Endothelial cell of umbilical vein (primary cell): ENCODE results near the gene OSBP2. TPM values are rescaled to one million over a fixed set of nuclear protein-coding genes. Genes with fewer than 3 reads are reported as not detected.

Source experiments
- BruUV-seq: library from RNA; stranded (reverse); fragments of 400-500 nt; replicated peaks from 2 replicates; lab custom pipeline; 2021; lab: Mats Ljungman, UMichigan
- CTCF ChIA-PET: fragments of 300-600, 350-600 bp; sonication (Branson Sonifier 250); formaldehyde crosslinking; loops from one replicate; lab custom pipeline; 2021; ENCODE audit warnings: antibody characterized with exemption, inconsistent platforms; lab: Charles Lee
- POLR2A ChIA-PET: fragments of 300-600, 350-600 bp; sonication (Branson Sonifier 250); formaldehyde crosslinking; loops from one replicate; lab custom pipeline; 2021; ENCODE audit warnings: antibody characterized with exemption, inconsistent platforms; lab: Charles Lee
- DNase-seq: peaks from one replicate; pipeline ENCODE4 v3.0.0-alpha.2; 2011; ENCODE audit warnings: low read depth, low spot score
- FAIRE-seq: peaks from 2 replicates; lab custom pipeline; 2011; peaks lifted over from hg19 to GRCh38; lab: Jason Lieb, UNC
- H2AFZ ChIP-seq: 2 replicates; pipeline ENCODE4 v1.6.0; 2012; ENCODE audit warnings: low read depth, low read length, control low read depth, inconsistent platforms
- H3K27ac ChIP-seq: 2 replicates; pipeline ENCODE4 v1.5.1; 2011; ENCODE audit warnings: low read depth, mild to moderate bottlenecking, control low read depth, low read length, moderate library complexity; ENCODE audit not compliant: insufficient read depth
- H3K27me3 ChIP-seq, 2 experiments: 2 replicates each; pipeline versions ENCODE4 v1.6.0 to v1.6.1; 2011; ENCODE audit warnings: low read length in 2 of 2, mixed read lengths in 1 of 2; ENCODE audit not compliant: control insufficient read depth in 2 of 2, insufficient read depth in 2 of 2
- H3K36me3 ChIP-seq, 2 experiments: 2 replicates in 1 of 2; 3 replicates in 1 of 2; pipeline ENCODE4 v1.5.1; 2011; ENCODE audit warnings: low read length in 2 of 2, mild to moderate bottlenecking in 1 of 2, moderate library complexity in 1 of 2; ENCODE audit not compliant: control insufficient read depth in 2 of 2, insufficient read depth in 2 of 2; ENCODE audit errors: extremely low read depth in 1 of 2
- H3K4me1 ChIP-seq: 3 replicates; pipeline ENCODE4 v1.5.1; 2011; ENCODE audit warnings: mild to moderate bottlenecking, low read length; ENCODE audit not compliant: control insufficient read depth, insufficient read depth; ENCODE audit errors: extremely low read depth
- H3K4me2 ChIP-seq: 2 replicates; pipeline ENCODE4 v1.6.1; 2011; ENCODE audit warnings: low read length, control low read depth, mixed read lengths; ENCODE audit not compliant: insufficient read depth
- H3K4me3 ChIP-seq, 3 experiments: fragments of 200-600 bp in 1 of 3; sonication (generic), shearing (Covaris generic) in 1 of 3; replicated peaks in 1 of 3; 2 replicates each; pipeline ENCODE4 v1.5.1; 2011 to 2016; ENCODE audit warnings: control low read depth in 3 of 3, low read length in 3 of 3, mild to moderate bottlenecking in 2 of 3, inconsistent platforms in 1 of 3, low read depth in 1 of 3, moderate library complexity in 1 of 3; ENCODE audit not compliant: insufficient read depth in 1 of 3
- H3K79me2 ChIP-seq: 2 replicates; pipeline ENCODE4 v1.6.0; 2012; ENCODE audit warnings: low read length, inconsistent platforms; ENCODE audit not compliant: control insufficient read depth, insufficient read depth
- H3K9ac ChIP-seq: replicated peaks from 2 replicates; pipeline ENCODE3; 2011; ENCODE audit warnings: low read length, control low read depth; ENCODE audit not compliant: insufficient read depth; ENCODE audit errors: extremely low read depth
- H3K9me1 ChIP-seq: replicated peaks from 3 replicates; pipeline ENCODE4 v1.6.0; 2011; ENCODE audit warnings: mild to moderate bottlenecking, low read length; ENCODE audit not compliant: control insufficient read depth, insufficient read depth; ENCODE audit errors: extremely low read depth
- H3K9me3 ChIP-seq: replicated peaks from 2 replicates; pipeline ENCODE4 v1.5.1; 2012; ENCODE audit warnings: low read length, inconsistent platforms; ENCODE audit not compliant: control insufficient read depth, insufficient read depth
- H4K20me1 ChIP-seq: replicated peaks from 2 replicates; pipeline ENCODE3; 2011; ENCODE audit warnings: mild to moderate bottlenecking, low read length; ENCODE audit not compliant: control insufficient read depth, insufficient read depth; ENCODE audit errors: extremely low read depth
- CTCF ChIP-seq, 2 donors: IDR thresholded peaks; 1 replicate in 1 of 2; 2 replicates in 1 of 2; pipeline ENCODE4 v1.5.1; 2011; ENCODE audit warnings: low read length in 2 of 2, mild to moderate bottlenecking in 2 of 2, moderate library complexity in 2 of 2, control low read depth in 1 of 2, inconsistent platforms in 1 of 2, low read depth in 1 of 2; ENCODE audit not compliant: insufficient read depth in 1 of 2; ENCODE audit errors: extremely low read depth in 1 of 2
- EZH2 ChIP-seq: IDR thresholded peaks from 2 replicates; pipeline ENCODE4 v1.6.1; 2012; ENCODE audit warnings: borderline replicate concordance, low read depth, mild to moderate bottlenecking, moderate library complexity, low read length, inconsistent platforms; ENCODE audit not compliant: severe bottlenecking
- FOS ChIP-seq: IDR thresholded peaks from 2 replicates; pipeline ENCODE4 v1.6.1; 2011; ENCODE audit warnings: mild to moderate bottlenecking, low read length, moderate library complexity, borderline replicate concordance; ENCODE audit not compliant: insufficient read depth
- GATA2 ChIP-seq: IDR thresholded peaks from 2 replicates; pipeline ENCODE4 v1.7.0; 2011; ENCODE audit warnings: low read depth, mild to moderate bottlenecking, moderate library complexity, mixed read lengths, low read length; ENCODE audit not compliant: insufficient read length, insufficient read depth
- JUN ChIP-seq: IDR thresholded peaks from 2 replicates; pipeline ENCODE4 v1.6.1; 2011; ENCODE audit warnings: borderline replicate concordance, low read depth; ENCODE audit not compliant: insufficient read length, insufficient read depth
- MAX ChIP-seq: IDR thresholded peaks from 2 replicates; pipeline ENCODE4 v1.6.1; 2011; ENCODE audit not compliant: insufficient read depth, insufficient read length
- MYC ChIP-seq: IDR thresholded peaks from one replicate; pipeline ENCODE4 v1.6.1; 2011; ENCODE audit warnings: mild to moderate bottlenecking, low read depth, low read length
- POLR2A ChIP-seq: IDR thresholded peaks from 2 replicates; pipeline ENCODE4 v1.6.1; 2012; ENCODE audit warnings: low read depth, mild to moderate bottlenecking, control low read depth, low read length
- POLR2AphosphoS5 ChIP-seq: IDR thresholded peaks from 2 replicates; pipeline ENCODE4 v1.6.1; 2012; ENCODE audit warnings: low read depth, mild to moderate bottlenecking, control low read depth, low read length, moderate library complexity; ENCODE audit not compliant: insufficient read depth
- dilution Hi-C: fragments of 300-500 bp; cut with MboI; formaldehyde crosslinking; loops from one replicate; pipeline ENCODE4 v1.15.0; 2019; ENCODE audit warnings: low sequenced_read_pairs; ENCODE audit not compliant: extremely low pct_ligation_motif_present
- intact Hi-C: fragments of 100-400 bp; cut with micrococcal nuclease; formaldehyde crosslinking; loops from one replicate; pipeline ENCODE4 v1.10.0; 2022
- polyA plus RNA-seq, 4 experiments: library from polyadenylated mRNA; depleted of rRNA in 3 of 4; stranded (reverse) in 3 of 4; unstranded in 1 of 4; fragments of >200 nt; gene quantifications; 2 replicates each; pipeline versions ENCODE4 v1.2.1 to v1.2.3, GENCODE V29; 2011 to 2012; ENCODE audit warnings: missing spikeins in 1 of 4
- total RNA-seq: library from RNA; stranded (reverse); gene quantifications from 2 replicates; pipeline ENCODE4 v1.2.3, GENCODE V29; 2021

Gene OSBP2
- total and polyA plus RNA-seq, 2 donors (not counting 3 experiments of a cell fraction or from before 2014, with no cell fraction given), result 4.1 to 7.5 TPM

GRCh38 chr22:30893434-30894370 lies 199.0 kb downstream of the OSBP2 start:
- dilution Hi-C loops, result no loop called here
- Histone ChIP-seq H3K27ac (no peak overlapping the region), H3K4me1 (no peaks in the 10 kb centered on the region), H3K9me3 (no peaks in the 10 kb centered on the region), H3K9ac (no peak overlapping the region), H3K79me2 (no peaks in the 10 kb centered on the region), H2AFZ (no peak overlapping the region), H3K27me3 (no peaks in the 10 kb centered on the region), H3K4me3 (no peak overlapping the region), H3K4me2 (no peak overlapping the region), H3K9me1 (no peaks in the 10 kb centered on the region), H4K20me1 (no peaks in the 10 kb centered on the region), H3K36me3 (no peaks in the 10 kb centered on the region)
- intact Hi-C loops, result no loop called here
- ChIA-PET POLR2A (interaction anchor here (0.6 kb wide), 1 partner anchor 21 kb away, joined by 4 read pairs; no protein-coding TSS in a partner anchor), CTCF (interaction anchor here (0.8 to 1.8 kb wide), 3 partner anchors 74 to 131 kb away, joined by 3 to 7 read pairs (median 3); no protein-coding TSS in a partner anchor)
- BruUV-seq, result no TSS peak
- DNase-seq (no peak), FAIRE-seq (no peak)
- no peak for TF ChIP-seq FOS
- no peak for TF ChIP-seq POLR2AphosphoS5
- TF ChIP-seq GATA2, result no peak
- TF ChIP-seq MYC, result no peak
- no peak for TF ChIP-seq POLR2A
- TF ChIP-seq EZH2, result no peak
- no peak for TF ChIP-seq JUN
- TF ChIP-seq CTCF (IDR thresholded peaks at IDR 0.05; ENCODE audit: extremely low read depth in 1 of 2, insufficient read depth in 1 of 2, low read depth in 1 of 2, low read length in 2 of 2), result no peak
- no peak for TF ChIP-seq MAX
